ENCODE data around the gene CABP2.
A peak's percentile ranks its signal among the peaks of the same experiment; 100 is the strongest.

CABP2 gene

DNA sequence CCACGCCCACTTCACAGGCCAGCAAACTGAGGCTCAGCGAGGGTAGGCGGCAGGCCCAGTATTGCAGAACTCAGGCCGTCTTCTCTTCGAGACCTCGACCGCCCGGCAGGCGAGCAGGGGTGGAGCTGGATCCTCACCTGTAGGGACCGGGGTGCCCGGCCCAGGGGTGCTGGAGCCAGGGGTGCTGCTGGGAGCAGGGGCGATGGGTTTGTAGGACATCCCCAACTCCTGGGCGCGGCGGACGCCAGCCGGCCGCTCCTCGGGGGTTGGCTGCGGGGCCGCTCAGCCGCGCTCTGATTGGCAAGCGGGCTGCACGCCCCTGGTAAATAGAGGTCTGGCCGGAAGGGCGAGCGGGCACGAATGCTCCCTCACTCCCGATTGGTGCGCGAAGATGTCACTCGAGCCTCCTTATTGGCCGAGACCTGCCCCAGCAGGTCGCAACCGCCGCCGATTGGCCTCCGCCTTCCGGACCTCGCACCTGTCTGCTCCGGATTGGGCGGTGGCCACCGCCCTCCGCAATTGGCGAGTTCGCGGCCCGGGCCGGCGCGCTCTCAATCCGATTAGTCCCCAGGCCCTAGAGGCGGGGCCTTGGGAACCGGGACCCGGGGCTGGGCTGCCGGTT lies 15.3 kb downstream of the CABP2 start, which contains the start of gene CDK2AP2:
Gene CDK2AP2, minus strand, starts transcription at position 299 of the 622 bp plus-strand sequence. Its CDS starts 80 bp downstream, at position 219.
- DNase-seq (ENCODE audit: low read depth) = peak; percentile 95

DNA sequence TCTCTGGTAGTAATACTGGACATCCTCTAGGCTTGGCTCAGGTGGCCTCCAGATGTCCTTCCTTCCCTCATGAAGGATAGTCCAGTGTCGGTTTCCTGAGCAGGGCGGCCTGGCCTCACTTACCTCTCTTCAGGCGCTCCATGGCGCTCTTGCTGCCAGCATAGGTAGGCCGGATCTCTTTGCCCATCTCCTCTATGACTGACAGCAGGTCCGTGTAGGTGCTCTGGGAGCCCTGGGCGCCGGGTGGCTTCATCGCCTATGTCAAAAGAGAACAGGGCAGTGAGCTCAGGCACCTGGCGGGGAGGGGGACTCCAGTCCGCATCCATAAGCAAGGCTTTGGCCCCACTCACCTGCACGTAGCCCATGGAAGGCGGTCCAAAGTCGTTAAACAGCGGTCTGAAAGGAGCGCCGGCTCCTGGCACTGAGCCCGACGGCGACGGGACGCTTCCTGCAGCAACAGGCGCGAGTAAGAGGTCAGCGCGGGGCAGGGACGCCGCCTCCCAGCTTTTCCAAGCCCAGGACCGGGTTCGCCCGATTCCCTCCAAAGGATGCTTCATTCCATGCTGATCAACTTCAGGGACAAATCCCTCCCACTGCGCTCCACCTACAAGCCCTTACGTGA lies 15.9 kb downstream of the CABP2 start:
- no peak for DNase-seq (ENCODE audit: low read depth)

DNA sequence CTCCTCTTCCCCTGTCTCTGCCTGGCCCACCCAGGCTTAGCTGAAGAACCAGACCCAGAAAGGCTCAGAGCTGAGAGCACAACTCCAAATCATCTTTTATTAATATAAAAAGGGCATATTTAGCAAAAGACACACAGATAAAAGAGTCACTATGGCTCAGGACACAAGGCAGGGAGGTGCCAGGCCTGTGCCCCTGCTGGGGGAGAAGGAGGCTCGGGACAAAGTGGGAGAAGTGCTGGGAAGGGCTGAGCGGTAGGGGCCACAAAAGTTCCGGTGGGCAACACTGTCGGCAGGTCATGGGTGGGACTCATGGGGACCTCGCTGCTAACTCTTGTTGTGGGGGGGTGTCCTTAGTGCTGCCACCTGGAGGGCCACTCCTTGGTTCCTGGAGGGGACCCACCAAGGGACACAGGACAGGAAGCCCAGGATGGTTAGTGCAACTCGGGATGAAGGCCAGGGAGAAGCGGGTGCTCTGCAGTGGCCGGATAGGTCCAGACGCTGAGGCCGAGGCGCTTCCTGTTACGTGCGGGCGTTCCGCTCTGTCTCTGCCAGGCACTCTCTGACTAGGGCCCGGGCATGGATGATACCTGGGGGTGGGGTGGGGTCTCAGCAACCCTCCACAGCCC lies 16.7 kb downstream of the CABP2 start:
- no peak for DNase-seq (ENCODE audit: low read depth)

DNA sequence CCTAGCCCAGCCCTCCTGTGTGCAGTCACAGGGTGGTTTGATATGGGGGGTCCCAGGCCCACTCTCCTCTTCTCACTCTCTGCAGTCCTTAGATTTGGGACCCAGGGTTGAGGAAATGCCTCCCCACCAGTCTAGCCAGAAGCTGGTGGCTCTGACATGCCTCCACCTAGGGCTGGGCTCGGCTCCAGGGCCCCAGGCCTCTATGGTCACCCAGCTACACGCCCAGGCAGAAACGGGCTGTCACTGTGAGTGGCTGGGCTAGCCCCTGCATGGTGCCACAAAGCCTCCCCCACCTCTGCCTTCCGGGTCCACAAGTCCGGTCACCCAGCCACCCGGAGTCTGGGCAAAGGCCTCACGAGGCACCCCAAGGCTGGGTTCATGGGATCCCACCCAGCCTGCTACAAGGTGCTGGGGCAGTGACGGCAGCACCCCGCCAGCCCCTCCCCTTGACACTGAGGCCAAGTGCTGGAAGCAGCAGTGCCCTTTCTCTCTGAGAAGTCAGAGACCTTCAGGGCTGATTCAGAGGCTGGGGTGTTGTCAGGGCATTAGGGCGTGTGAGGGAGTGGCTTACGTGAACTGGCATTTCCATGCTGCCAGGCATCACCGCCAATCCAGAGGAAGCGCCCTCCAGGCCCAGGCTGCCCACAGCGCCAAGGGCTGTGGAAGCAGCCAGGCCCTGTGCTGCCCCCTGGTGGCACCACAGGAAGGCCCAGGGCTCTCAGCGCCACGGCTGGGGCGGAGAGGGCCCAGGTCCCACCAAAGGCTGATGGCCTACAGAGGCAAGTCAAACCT lies 17.4 kb downstream of the CABP2 start:
- peak; percentile 78 for DNase-seq (ENCODE audit: low read depth)

DNA sequence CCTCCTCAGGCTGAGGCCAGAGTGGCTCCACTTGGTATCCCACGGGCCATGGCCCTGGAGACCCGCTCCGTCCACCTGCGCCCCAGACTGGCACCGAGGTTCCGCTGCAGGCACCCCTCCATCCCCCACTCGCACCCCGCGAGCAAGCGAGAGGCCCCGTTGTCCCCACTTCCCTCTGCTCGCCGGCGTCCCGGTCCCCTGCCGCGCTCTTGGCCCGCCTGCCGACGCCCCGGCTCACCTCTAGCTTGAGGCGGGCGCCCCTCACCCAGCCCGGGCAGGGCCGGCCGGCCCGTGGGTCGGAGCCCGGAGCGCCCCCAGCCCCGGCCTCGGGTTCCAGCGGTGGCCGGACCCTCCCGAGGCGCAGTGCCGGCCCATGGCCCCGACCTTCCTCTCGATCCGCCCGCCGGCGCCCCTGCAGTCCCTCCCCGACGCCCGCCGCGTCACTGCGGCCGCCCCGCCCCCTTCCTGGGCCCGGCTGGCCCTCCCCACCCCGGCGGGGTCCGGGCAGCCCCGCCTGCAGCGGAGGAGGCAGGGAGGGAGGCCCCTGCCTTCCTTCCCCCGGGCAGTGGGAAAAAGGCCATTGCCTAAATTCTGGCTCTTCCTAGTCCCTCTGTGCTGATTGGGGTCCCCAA lies 18.2 kb downstream of the CABP2 start, which contains the start of gene PITPNM1:
Gene PITPNM1, minus strand, starts transcription at position 414 of the 632 bp plus-strand sequence. CDS start 1,183 bp downstream, outside the sequence.
- peak; percentile 71 for DNase-seq (ENCODE audit: low read depth)

DNA sequence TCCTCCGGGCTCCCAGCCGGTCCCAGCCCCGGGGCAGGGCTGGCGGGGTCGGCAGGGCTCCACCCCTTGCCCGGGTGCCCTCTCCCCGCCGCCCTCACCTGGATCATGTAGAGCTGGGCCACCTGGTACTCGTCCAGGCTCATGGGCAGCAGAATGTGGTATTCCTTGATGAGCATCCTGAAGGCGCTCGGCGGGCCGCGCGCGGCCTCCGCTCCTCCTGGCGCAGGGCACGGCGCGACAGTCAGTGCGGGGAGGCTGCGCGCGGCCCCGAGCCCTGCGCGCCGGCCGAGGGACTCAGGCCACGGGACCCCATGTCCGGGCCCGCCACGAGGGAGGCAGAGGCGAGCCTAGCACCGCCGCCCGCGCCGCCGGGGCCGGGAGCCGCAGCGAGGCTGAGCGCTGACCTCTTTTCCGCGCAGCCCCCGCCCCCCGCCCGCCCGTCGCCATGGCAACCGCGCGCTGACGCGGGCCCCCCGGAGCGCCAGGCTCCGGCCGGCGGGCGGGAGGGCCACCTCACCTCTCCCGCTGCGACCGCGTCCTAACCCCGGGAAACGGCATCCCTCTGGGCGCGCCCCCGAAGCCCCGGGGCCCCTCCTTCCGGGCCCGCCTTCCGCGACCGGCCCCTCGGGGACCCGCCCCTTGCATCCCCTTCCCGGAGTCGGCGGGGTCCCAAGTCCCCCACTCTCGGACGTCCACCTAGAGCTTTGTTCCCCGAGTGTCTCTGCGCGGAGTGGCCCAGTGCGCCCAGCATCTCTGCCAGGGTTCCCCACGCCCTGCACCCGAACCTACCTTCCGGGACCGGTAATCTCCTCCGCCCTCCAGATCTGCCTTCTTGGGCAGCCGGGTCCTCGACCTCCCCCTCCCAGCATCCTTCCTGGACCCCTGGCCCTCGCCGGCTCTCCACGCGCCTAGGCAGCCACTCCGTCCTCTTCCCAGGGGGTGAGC lies 19.0 kb downstream of the CABP2 start:
- DNase-seq (ENCODE audit: low read depth) = peak; percentile 36

DNA sequence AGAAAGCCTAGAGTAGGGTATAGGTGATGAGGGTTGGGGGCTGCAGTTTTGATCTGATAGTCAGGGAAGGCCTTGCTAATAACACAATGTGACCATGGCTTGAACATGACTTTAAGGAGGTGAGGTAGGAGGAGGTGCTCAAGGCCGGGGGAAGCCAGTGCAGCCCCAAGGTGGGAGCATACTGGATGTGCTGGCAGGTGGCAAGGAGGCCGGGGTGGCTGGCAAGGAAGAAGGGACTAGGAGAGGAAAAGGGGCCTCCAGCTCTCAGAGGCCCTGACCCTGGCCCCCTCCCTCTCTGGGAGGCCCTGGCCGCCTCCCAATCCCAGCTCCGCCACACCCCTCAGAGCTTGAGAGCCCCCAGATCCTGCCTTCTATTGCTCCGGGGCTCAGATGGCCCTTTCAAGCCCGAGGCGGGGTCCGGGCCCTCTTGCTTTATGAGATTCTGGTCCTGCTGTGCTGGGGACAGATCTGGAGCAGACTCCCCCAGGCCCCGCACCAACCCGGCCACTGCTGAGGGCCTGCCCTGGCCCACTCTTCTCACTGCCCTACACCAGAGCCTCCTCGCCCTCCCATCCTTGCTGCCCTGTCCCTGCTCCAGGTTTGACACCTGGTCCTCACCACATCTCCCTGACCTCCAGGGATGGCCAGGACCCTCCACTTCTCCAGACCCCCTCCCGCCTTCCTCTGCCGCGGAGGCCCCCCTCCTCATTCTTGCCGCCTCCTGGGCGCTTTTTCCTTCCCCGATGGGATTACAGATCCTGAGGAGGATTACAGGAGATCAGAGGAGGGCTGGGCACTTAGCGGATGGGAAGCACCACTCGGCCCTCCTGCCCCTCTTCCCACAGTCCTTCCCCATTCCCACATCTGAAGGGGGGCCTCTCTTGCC lies 19.9 kb downstream of the CABP2 start:
- DNase-seq (ENCODE audit: low read depth) = no peak

DNA sequence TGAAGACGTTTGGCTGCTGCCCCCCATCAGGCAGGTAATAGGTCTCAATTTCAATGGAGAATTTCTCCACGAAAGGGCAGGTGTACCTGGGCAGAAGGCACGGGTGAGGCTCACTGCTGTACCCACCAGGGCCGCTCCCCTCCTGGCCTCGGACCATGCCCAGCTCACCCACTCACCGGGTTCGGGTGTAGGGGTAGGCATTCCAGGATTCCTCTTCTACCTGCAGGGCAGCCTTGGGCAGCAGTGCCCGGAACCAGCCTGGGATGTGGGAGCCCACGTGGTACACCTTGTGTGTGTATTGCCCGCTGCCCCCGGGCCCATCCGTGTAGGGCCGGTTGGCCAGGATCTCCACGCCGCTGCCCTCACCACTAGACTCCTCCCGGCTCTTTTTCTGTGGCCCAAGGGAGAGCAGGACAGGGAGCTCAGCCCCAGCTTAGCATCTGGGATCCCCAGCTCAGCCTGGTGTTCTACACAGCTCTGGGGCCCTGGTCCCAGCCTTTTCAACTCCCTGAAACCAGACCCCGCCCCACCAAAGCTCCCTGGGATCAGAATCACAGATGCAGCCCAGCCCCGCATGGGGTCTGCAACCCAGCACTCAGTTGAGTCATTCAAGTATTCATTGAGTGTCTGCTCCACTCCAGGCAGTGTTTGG lies 20.8 kb downstream of the CABP2 start:
- DNase-seq (ENCODE audit: low read depth) = no peak

DNA sequence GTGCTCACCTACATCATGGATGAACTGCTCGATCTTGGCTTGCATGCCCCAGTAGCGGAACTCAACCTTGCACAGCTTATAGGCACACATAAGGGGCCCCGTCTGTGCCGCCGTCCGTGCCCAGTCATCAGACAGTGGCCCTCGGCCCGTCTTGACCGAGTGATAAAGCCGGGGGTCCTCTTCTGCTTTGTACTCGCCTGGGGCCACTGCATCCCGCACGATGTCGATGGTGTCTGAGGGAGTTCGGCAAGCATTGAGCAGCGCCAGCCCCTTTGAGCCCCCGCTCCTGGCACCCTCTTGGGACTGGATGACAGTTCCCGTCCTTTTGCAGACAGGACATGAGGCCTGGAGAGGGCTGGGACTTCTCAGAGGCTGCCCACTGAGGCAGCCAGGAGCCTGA lies 21.4 kb downstream of the CABP2 start:
- DNase-seq (ENCODE audit: low read depth) = no peak

DNA sequence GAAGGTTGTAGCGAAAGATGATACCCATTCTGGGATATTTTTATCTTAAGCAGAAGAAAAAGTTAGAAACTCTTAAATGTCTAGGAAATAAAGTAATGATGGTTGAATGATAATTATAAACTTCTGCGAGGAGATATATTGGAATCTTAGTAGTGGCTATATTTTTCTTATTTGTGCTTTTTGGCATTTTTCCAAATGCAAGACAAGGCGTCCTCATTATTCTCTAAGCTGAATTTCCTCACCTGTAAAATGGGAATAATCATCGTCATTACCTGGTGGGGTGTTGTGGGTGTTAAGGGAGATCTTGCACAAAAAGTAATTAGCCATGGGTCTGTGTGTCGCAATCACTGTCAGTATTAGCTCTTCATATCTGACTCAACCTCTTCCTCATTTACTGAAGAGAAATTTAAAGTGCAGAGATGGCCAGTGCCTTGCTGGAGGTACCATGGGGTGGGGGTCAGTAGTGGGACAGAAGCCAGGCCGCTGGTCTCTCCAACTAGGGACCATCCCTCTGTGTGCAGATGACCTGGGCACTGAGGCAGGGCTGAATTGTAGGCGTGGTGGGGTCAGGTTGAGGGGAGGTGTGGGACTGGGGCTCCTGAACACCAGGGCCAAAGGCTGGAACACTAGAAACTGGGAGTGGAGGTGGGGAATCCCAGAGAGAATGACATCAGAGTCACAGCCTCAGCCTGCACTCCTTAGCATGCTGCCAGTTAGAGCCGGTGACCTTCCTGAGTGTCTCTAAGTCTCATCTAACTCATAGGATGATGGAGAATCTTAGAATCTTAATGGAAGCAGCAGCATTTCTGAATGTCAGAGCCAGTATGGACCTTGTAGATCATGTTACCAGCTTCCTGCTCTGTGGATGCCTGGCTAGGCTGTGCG lies 22.2 kb downstream of the CABP2 start:
- no peak for DNase-seq (ENCODE audit: low read depth)

DNA sequence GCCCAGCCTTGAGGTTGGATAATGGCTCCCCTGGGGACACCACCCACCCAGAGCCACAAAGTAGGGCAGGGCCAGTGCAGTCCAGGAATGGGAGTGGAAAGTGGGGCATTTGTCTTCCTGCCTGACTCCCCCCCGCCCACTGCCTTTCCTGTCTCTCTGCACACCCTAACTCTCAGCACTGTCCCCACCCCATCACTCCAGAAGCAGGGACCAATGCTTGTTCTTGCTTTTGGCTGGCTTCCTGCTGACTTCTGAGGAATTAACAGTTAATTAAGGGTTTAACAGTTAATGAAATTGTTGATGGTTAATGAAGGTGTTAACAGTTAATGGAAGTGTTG lies 22.8 kb downstream of the CABP2 start:
- DNase-seq (ENCODE audit: low read depth) = no peak

DNA sequence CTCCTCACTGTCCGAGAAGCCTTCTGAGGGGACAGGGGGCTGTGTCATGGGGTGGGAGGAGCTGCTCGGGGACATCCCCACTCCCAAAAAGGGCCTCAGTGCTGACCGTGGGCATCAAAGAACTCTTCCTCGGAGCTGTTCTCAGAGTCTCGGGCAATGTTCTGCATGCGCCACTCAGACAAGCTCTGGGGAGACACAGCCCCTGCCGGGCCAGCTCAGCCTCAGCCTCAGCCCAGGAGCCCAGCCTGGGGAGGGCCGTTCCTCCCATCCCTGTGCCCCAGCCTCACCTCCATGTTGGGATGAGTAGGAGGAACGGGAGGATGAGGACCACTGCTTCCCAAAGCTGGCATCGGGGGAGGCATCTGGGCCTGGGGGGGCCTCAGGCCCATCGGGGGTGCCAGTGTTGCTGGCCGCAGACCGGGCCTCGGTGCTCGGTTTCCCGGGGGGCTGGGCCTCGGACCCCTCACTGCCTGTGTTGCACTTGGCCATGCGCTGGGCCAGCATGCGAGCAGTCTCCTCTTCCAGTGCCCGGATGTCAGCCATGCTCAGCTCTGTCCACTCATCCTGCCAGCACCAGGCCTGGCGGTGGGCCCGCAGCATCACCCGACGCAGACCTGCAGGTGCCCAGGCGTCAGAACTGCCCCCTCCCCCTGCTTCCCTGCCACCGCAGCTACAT lies 23.3 kb downstream of the CABP2 start:
- no peak for DNase-seq (ENCODE audit: low read depth)

DNA sequence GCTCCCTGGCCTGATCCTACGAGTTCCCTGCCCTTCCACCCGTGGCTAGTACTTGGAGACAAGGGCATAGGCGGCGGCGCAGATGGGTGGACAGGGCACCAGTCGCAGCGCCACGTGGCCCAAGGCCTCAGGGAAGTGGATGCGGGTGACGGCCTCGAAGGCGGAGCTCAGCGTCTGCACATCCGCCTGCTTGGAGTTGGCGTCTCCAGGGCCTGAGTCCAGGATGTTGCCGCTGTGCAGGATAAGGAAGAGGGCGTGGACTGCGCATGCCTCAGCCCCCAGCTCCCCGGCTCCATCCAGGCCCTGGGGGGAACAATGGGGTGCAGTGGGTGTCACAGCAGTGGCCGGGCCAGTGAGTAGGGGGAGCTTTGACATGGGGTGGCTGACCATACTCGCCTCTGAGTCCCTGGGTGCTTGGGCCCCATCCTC lies 24.7 kb downstream of the CABP2 start:
- DNase-seq (ENCODE audit: low read depth) = no peak

DNA sequence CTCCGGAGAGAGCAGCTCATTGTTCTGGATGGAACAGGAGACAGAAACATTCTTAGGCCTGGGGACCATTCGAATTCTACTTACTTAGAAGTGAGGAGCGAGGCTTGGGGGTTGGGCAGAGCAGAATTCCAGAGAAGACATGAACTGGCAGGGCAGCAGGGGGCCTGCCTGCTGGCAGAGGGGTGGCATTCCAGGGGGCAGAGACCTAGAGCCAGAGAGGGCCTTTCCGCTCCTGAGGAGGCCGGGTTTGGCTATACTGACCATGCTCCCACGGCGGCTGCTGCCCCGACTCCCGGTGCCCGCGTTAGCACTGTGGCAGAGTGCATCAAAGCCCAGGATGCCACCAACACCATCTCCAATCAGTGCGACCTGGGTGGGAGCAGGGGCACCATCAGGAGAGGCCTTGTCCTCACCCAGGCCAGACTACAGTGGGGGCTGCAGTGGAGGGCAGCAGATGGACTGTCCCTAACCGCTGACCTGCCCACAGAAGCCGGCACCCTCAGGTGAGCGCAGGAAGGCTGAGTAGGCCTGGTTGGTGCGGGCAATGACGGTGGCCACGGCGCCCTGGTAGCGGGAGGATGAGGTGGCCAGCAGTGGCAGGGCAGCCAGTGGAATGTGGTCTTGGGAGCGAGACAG lies 25.5 kb downstream of the CABP2 start:
- no peak for DNase-seq (ENCODE audit: low read depth)

DNA sequence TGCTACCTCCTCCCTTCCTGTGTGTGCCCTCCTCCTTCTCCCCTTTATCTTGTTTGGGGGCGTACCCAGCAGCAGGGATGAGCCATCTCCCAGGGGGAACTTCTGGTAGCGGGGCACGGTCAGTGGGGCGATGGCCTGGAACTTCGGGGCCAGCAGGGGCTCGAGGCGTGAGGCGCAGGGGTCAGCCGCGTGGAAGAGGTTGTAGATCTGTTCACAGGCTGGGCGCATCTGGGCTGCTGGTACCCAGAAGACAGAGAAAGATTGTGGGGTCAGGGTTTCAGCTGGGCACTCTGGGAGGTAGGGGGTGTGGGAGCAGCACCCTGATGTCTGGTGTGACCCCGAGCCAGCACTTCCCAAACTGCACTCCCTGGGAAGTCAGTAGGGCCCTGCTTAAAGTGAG lies 27.1 kb downstream of the CABP2 start:
- DNase-seq (ENCODE audit: low read depth) = no peak

DNA sequence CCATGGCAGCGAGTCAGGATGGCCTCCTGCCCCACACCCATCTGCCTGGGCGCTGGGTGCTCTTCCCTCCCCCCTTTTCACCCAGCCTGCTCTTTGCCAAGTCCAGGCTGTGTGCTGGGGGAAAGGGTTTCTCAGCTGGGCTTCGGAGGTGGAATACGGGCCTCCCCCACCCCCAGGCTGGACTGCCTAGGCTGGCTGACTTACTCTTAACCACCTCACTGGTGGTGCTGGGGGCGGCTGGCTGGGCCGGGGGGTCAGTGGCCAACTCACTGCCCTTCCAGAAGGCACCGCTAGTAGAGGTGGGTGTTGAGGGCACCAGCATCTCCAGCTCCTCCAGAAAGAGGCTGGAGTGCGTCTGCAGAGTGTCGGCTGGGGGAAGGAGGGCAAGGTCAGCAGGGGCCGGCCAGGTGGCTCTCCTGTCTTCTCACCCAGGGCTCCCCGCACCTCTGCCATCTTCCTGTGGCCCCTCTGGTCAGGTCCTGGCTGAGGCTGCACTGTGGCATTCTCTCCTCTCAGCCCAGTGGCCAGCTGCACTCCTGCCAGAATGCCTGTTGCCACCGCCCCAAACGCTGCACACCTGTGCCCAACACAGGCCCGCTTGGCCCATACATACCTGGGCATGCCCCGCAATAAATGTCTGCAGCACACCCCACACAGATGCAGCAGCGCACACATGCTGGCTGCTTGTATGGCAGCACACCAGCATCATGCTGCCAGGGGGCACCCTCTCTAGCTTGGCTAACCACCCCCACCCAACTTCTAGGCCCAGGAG lies 27.8 kb downstream of the CABP2 start:
- DNase-seq (ENCODE audit: low read depth) = no peak

Measured in stimulated activated CD8-positive, alpha-beta memory T cell treated with anti-CD3 and anti-CD28 coated beads, Interleukin-12 subunit alpha, Interleukin-12 subunit beta, amount 100 ng/mL, for 4 hours (primary cell).